K562 (cell line): ENCODE data around the gene CD38. TPM values are rescaled to one million over a fixed set of nuclear protein-coding genes. Genes with fewer than 3 reads are reported as not detected.

Experiments
- ATAC-seq: fragments of 200-7000 bp; cut with Tn5 transposase; 3 replicates; pipeline ENCODE4 v1.9.1; 2020; ENCODE audit warnings: moderate library complexity
- BruUV-seq: library from RNA; stranded (reverse); fragments of 400-500 nt; replicated peaks from 2 replicates; lab custom pipeline; 2021; lab: Mats Ljungman, UMichigan
- CTCF ChIA-PET: fragments of 300-600 bp; formaldehyde crosslinking; extraction: SDS; loops from one replicate; lab custom pipeline; 2021; ENCODE audit warnings: low intra/inter-chr PET ratio; lab: Yijun Ruan, JAX
- POLR2A ChIA-PET: fragments of 300-600, 350-650 bp; sonication (Branson Sonifier 250); formaldehyde crosslinking; extraction: SDS; loops from one replicate; lab custom pipeline; 2021; ENCODE audit warnings: antibody characterized with exemption, inconsistent platforms; lab: Yijun Ruan, JAX
- DNase-seq, 4 experiments: peaks; one replicate each; pipeline versions ENCODE4 v3.0.0 to v3.0.0-alpha.2; 2011 to 2018; ENCODE audit warnings: low spot score in 3 of 4, mixed read lengths in 3 of 4; ENCODE audit errors: extremely low read depth in 1 of 4
- FAIRE-seq: peaks from 2 replicates; lab custom pipeline; 2011; peaks lifted over from hg19 to GRCh38; lab: Jason Lieb, UNC
- H2AFZ ChIP-seq: 2 replicates; pipeline ENCODE4 v1.6.0; 2011; ENCODE audit warnings: low read depth, low read length, control low read depth, inconsistent platforms
- H3K27ac ChIP-seq: fragments of 200-600 bp; 3 replicates; pipeline ENCODE4 v1.8.0; 2011; ENCODE audit warnings: low read depth, mild to moderate bottlenecking, control low read depth, inconsistent platforms, low read length, moderate library complexity, mixed read lengths; ENCODE audit errors: extremely low read depth
- H3K27me3 ChIP-seq, 2 experiments: fragments of 300-600 bp in 1 of 2; 2 replicates in 1 of 2; 3 replicates in 1 of 2; pipeline versions ENCODE4 v1.6.0 to v1.8.0; 2011; ENCODE audit warnings: inconsistent platforms in 2 of 2, low read length in 2 of 2, mild to moderate bottlenecking in 1 of 2, mixed read lengths in 1 of 2, moderate library complexity in 1 of 2; ENCODE audit not compliant: control insufficient read depth in 2 of 2, insufficient read depth in 2 of 2
- H3K36me3 ChIP-seq: fragments of 300-600 bp; 3 replicates; pipeline ENCODE4 v1.8.0; 2011; ENCODE audit warnings: mild to moderate bottlenecking, low read length, inconsistent platforms; ENCODE audit not compliant: control insufficient read depth, insufficient read depth
- H3K4me1 ChIP-seq, 2 experiments: fragments of 200-600 bp in 1 of 2; replicated peaks in 1 of 2; 2 replicates in 1 of 2; 3 replicates in 1 of 2; pipeline versions ENCODE4 v1.5.1 to v1.8.0; 2011; ENCODE audit warnings: inconsistent platforms in 2 of 2, low read length in 2 of 2, mild to moderate bottlenecking in 1 of 2, mixed read lengths in 1 of 2, moderate library complexity in 1 of 2; ENCODE audit not compliant: control insufficient read depth in 2 of 2, insufficient read depth in 2 of 2
- H3K4me2 ChIP-seq: 2 replicates; pipeline ENCODE4 v1.6.1; 2011; ENCODE audit warnings: low read length, control low read depth, inconsistent platforms, mixed read lengths; ENCODE audit not compliant: insufficient read depth
- H3K4me3 ChIP-seq: fragments of 200-600 bp; sonication (generic), shearing (Covaris generic); 2 replicates; pipeline ENCODE4 v1.5.1; 2016; ENCODE audit warnings: control low read depth, inconsistent platforms
- H3K79me2 ChIP-seq: fragments of 200-600 bp; 3 replicates; pipeline ENCODE4 v1.8.0; 2011; ENCODE audit warnings: low read length, inconsistent platforms; ENCODE audit not compliant: control insufficient read depth, insufficient read depth
- H3K9ac ChIP-seq, 2 experiments: 2 replicates each; pipeline versions ENCODE4 v1.6.0 to v1.6.1; 2011; ENCODE audit warnings: low read depth in 2 of 2, low read length in 2 of 2, control low read depth in 1 of 2, inconsistent platforms in 1 of 2, mild to moderate bottlenecking in 1 of 2, mixed read lengths in 1 of 2; ENCODE audit not compliant: insufficient read depth in 1 of 2
- H3K9me1 ChIP-seq: one replicate; pipeline ENCODE4 v1.6.0; 2011; ENCODE audit warnings: inconsistent platforms, mild to moderate bottlenecking, low read length, moderate library complexity; ENCODE audit not compliant: control insufficient read depth, insufficient read depth
- H3K9me3 ChIP-seq: replicated peaks from 2 replicates; pipeline ENCODE4 v1.5.1; 2011; ENCODE audit warnings: low read depth, low read length, inconsistent platforms; ENCODE audit not compliant: control insufficient read depth, insufficient read depth
- H4K20me1 ChIP-seq: replicated peaks from 2 replicates; pipeline ENCODE4 v1.6.1; 2011; ENCODE audit warnings: low read length, inconsistent platforms, mixed read lengths; ENCODE audit not compliant: control insufficient read depth, insufficient read depth
- CSDE1 ChIP-seq, 2 experiments: fragments of 450-650 bp; IDR thresholded peaks; 2 replicates each; pipeline ENCODE4 v1.6.1; 2016; ENCODE audit warnings: mild to moderate bottlenecking in 1 of 2
- EP300 ChIP-seq: IDR thresholded peaks from 2 replicates; pipeline ENCODE4 v1.6.1; 2012; ENCODE audit warnings: low read length, improper control_type of control experiment
- MCM2 ChIP-seq: fragments of 450-650 bp; IDR thresholded peaks from 2 replicates; pipeline ENCODE4 v1.6.1; 2017; ENCODE audit warnings: low read depth, mild to moderate bottlenecking
- SMAD1 ChIP-seq: fragments of 150-350 bp; IDR thresholded peaks from 2 replicates; pipeline ENCODE4 v1.6.1; 2014; ENCODE audit warnings: low read length, low read depth; ENCODE audit not compliant: partially characterized antibody
- SREBF1 ChIP-seq: fragments of 150-350 bp; IDR thresholded peaks from 2 replicates; pipeline ENCODE4 v1.6.1; 2014; ENCODE audit warnings: antibody characterized with exemption, low read depth, low read length, borderline replicate concordance
- STAT6 ChIP-seq: sonication (generic); formaldehyde crosslinking; IDR thresholded peaks from 2 replicates; pipeline ENCODE4 v1.8.1; 2023; ENCODE audit warnings: mild to moderate bottlenecking, missing genetic modification reagents
- TAF15 ChIP-seq: fragments of 200-400 bp; formaldehyde crosslinking; IDR thresholded peaks from 2 replicates; pipeline ENCODE4 v1.6.1; 2017; ENCODE audit warnings: mild to moderate bottlenecking, low read depth, low read length, moderate library complexity
- TOE1 ChIP-seq, 2 experiments: fragments of 450-650 bp in 1 of 2; sonication (generic) in 1 of 2; formaldehyde crosslinking in 1 of 2; IDR thresholded peaks; 2 replicates each; pipeline versions ENCODE4 v1.7.1 to v1.8.0; 2016 to 2022; ENCODE audit warnings: borderline replicate concordance in 2 of 2, mild to moderate bottlenecking in 2 of 2, antibody characterized with exemption in 1 of 2, inconsistent platforms in 1 of 2, low read depth in 1 of 2, missing genetic modification reagents in 1 of 2, moderate library complexity in 1 of 2
- ZEB2 ChIP-seq: fragments of 450-650 bp; IDR thresholded peaks from 2 replicates; pipeline ENCODE4 v1.6.1; 2016
- WGBS: fragments of 100-300 bp; shearing (Covaris generic); methylation state at CpG from one replicate; pipeline ENCODE4 v1.1.6; 2016; ENCODE audit warnings: low coverage, mixed read lengths; ENCODE audit not compliant: insufficient coverage; ENCODE audit errors: missing lambda C conversion rate; 5-methylcytosine and 5-hydroxymethylcytosine counted together
- in situ Hi-C: fragments of 300-500 bp; cut with MboI; formaldehyde crosslinking; loops from 4 replicates; pipeline ENCODE4 v1.15.0; 2018; ENCODE audit warnings: inconsistent platforms, mixed read lengths
- intact Hi-C: fragments of 100-400 bp; cut with micrococcal nuclease; formaldehyde crosslinking; loops from 2 replicates; pipeline ENCODE4 v1.14.2; 2022
- polyA plus RNA-seq, 8 experiments: library from polyadenylated mRNA; depleted of rRNA in 4 of 8; stranded (reverse) in 5 of 8; unstranded in 3 of 8; fragments of >200 nt; fragmentation: Nextera tagmentation in 2 of 8; fragmentation: Illumina TruSeq in 1 of 8; extraction: Ambion mirVana in 2 of 8; extraction: Trizol in 1 of 8; gene quantifications; 2 replicates each; pipeline versions ENCODE4 v1.2.1 to v1.2.3, GENCODE V29; 2011 to 2014; ENCODE audit warnings: inconsistent platforms in 1 of 8, missing spikeins in 1 of 8
- total RNA-seq, 7 experiments: library from RNA; depleted of rRNA in 6 of 7; stranded (reverse); fragments of >200 nt in 6 of 7; fragmentation: Illumina TruSeq in 2 of 7; extraction: Trizol in 2 of 7; gene quantifications; 2 replicates each; pipeline versions ENCODE4 v1.2.1 to v1.2.3, GENCODE V29; 2011 to 2021; ENCODE audit warnings: low replicate concordance in 1 of 7
- TF ChIP-seq, protein P1 (sequence below): fragments of 450-650 bp; formaldehyde crosslinking; IDR thresholded peaks from 2 replicates; pipeline ENCODE4 v1.4.0; 2020; ENCODE audit warnings: mild to moderate bottlenecking, moderate library complexity
- TF ChIP-seq, protein P2 (sequence below): fragments of 250-450 bp; sonication (Bioruptor Pico); IDR thresholded peaks from 2 replicates; pipeline ENCODE4 v1.8.0; 2021; ENCODE audit warnings: mild to moderate bottlenecking, moderate library complexity
- TF ChIP-seq, protein P3 (sequence below): IDR thresholded peaks from 2 replicates; pipeline ENCODE4 v1.6.1; 2012; ENCODE audit warnings: low read depth, low read length, improper control_type of control experiment, borderline replicate concordance

Gene CD38
- total and polyA plus RNA-seq, 9 of the 15 experiments (the other 6 are each of a cell fraction or from before 2014, with no cell fraction given): 0.04 to 0.06 (median 0.04) TPM; not detected in 5

DNA sequence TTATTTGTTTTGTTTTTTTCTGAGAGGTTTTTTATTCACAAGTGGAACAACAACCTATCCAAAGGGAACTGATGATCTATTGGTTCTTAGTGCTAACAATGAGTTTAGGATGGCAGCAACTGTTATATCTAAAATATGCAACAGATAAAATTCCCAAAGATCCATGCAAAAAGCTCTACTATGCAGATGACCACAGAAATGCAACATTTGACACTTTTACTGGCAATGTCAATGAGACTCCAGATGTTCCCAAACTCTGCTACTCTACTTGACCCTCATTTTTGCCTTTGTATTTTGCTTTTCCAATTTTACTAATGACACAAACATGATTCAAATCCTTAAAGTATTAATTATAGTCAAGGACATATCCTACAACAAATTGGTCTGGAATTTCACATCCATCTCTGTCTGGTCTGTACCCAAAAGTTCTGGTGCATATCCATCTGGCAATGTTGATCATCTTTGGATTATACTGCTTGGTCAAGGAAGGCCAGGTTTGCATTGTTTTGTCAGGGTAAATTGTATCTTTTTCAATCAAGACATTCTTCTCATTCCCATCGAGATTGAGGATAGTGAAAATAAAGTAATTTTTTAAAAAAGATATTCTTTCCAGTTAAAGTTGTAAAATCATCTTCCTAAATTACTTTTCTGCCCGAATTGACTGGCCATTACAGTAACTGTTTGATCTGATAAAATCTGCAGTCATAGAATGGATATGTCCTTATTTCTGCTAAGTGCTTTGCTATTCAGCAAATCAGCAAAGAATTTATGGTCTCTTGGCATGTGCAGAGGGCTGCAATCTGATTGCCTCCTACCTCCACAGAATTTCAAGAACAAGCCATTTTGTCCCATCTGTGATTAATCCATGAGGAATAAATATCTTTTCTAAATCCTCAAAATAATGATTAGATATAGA is 86.8 kb downstream of the CD38 start:
- FAIRE-seq: no peak
- no peak overlapping the region for H2AFZ ChIP-seq
- ATAC-seq: no peak
- H3K27me3 ChIP-seq: peaks cover 0 to 4% of the 10 kb centered on the region in 2 experiments; a peak in 1 of 5 replicates
- no TSS peak for BruUV-seq
- H3K4me2 ChIP-seq: no peak overlapping the region
- no peak for TF ChIP-seq TAF15
- TF ChIP-seq, protein P1, sequence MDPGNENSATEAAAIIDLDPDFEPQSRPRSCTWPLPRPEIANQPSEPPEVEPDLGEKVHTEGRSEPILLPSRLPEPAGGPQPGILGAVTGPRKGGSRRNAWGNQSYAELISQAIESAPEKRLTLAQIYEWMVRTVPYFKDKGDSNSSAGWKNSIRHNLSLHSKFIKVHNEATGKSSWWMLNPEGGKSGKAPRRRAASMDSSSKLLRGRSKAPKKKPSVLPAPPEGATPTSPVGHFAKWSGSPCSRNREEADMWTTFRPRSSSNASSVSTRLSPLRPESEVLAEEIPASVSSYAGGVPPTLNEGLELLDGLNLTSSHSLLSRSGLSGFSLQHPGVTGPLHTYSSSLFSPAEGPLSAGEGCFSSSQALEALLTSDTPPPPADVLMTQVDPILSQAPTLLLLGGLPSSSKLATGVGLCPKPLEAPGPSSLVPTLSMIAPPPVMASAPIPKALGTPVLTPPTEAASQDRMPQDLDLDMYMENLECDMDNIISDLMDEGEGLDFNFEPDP: no peak
- TF ChIP-seq SMAD1: no peak
- TF ChIP-seq EP300: no peak
- no peak for TF ChIP-seq ZEB2
- no peak for TF ChIP-seq CSDE1 (IDR thresholded peaks at IDR 0.05)
- TF ChIP-seq, protein P2, sequence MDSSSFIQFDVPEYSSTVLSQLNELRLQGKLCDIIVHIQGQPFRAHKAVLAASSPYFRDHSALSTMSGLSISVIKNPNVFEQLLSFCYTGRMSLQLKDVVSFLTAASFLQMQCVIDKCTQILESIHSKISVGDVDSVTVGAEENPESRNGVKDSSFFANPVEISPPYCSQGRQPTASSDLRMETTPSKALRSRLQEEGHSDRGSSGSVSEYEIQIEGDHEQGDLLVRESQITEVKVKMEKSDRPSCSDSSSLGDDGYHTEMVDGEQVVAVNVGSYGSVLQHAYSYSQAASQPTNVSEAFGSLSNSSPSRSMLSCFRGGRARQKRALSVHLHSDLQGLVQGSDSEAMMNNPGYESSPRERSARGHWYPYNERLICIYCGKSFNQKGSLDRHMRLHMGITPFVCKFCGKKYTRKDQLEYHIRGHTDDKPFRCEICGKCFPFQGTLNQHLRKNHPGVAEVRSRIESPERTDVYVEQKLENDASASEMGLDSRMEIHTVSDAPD (CRISPR knock-in tag): no peak
- TF ChIP-seq SREBF1: no peak
- TF ChIP-seq, protein P3, sequence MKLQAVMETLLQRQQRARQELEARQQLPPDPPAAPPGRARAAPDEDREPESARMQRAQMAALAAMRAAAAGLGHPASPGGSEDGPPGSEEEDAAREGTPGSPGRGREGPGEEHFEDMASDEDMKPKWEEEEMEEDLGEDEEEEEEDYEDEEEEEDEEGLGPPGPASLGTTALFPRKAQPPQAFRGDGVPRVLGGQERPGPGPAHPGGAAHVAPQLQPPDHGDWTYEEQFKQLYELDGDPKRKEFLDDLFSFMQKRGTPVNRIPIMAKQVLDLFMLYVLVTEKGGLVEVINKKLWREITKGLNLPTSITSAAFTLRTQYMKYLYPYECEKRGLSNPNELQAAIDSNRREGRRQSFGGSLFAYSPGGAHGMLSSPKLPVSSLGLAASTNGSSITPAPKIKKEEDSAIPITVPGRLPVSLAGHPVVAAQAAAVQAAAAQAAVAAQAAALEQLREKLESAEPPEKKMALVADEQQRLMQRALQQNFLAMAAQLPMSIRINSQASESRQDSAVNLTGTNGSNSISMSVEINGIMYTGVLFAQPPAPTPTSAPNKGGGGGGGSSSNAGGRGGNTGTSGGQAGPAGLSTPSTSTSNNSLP: no peak
- no peak for TF ChIP-seq MCM2
- TF ChIP-seq STAT6 (CRISPR knock-in tag): no peak
- TF ChIP-seq TOE1 (IDR thresholded peaks at IDR 0.05; ENCODE audit: borderline replicate concordance): no peak
- no peak for TF ChIP-seq TOE1 (CRISPR knock-in tag; IDR thresholded peaks at IDR 0.05; ENCODE audit: borderline replicate concordance, low read depth)
- H3K9me3 ChIP-seq: no peaks in the 10 kb centered on the region
- ChIA-PET CTCF (no interaction called here), POLR2A (no interaction called here)
- no peak overlapping the region for H3K9ac ChIP-seq
- DNase-seq: no peak
- no peaks in the 10 kb centered on the region for H3K36me3 ChIP-seq
- WGBS: 0% methylated on average over 2 of the region's 2 CpGs
- no peaks in the 10 kb centered on the region for H3K9me1 ChIP-seq
- no peak overlapping the region for H3K4me3 ChIP-seq
- in situ Hi-C loops: no loop called here
- H4K20me1 ChIP-seq: no peaks in the 10 kb centered on the region
- no peaks in the 10 kb centered on the region for H3K79me2 ChIP-seq
- no peaks in the 10 kb centered on the region for H3K4me1 ChIP-seq
- intact Hi-C loops: loop anchor here (5.0 kb wide), 1 partner anchor 92 kb away; no protein-coding TSS in a partner anchor
- H3K27ac ChIP-seq: no peak overlapping the region
